ELF-1 (cell line): ENCODE measurements around the gene TMPRSS9.
"Not testable (repeated sequence)": the region's sequence is repeated elsewhere in the genome, so short reads cannot be mapped to it uniquely, and the experiment has no call there.

Source experiments
- DNase-seq: peaks from one replicate; pipeline ENCODE4 v3.0.0-alpha.2; 2016; ENCODE audit warnings: low read depth, low spot score

TMPRSS9 gene

GRCh38 chr19:2458776-2459175, 98.7 kb downstream of the TMPRSS9 start:
- not testable (repeated sequence) for DNase-seq

GRCh38 chr19:2460245-2460644, 100.2 kb downstream of the TMPRSS9 start:
- no peak for DNase-seq

GRCh38 chr19:2461751-2462634, 101.9 kb downstream of the TMPRSS9 start:
- DNase-seq, result peak; percentile 75

GRCh38 chr19:2462635-2463421, 102.8 kb downstream of the TMPRSS9 start:
- peak; percentile 98 for DNase-seq

GRCh38 chr19:2463694-2464093, 103.6 kb downstream of the TMPRSS9 start:
- not testable (repeated sequence) for DNase-seq

- no peak for DNase-seq
Observed at GRCh38 chr19:2464389-2464788, 104.3 kb downstream of the TMPRSS9 start.

GRCh38 chr19:2468596-2468995, 108.5 kb downstream of the TMPRSS9 start:
- DNase-seq, result peak; percentile 36

GRCh38 chr19:2469102-2469914, 109.2 kb downstream of the TMPRSS9 start:
- peak; percentile 95 for DNase-seq

- DNase-seq, result not testable (repeated sequence)
Observed at GRCh38 chr19:2469915-2470200, 109.8 kb downstream of the TMPRSS9 start.

GRCh38 chr19:2474232-2475017, 114.4 kb downstream of the TMPRSS9 start:
- DNase-seq, result peak; percentile 96

- DNase-seq, result peak; percentile 84
Observed at GRCh38 chr19:2475018-2475701, 115.1 kb downstream of the TMPRSS9 start.
